Measurements from ENCODE around the gene TEDC1.

Gene TEDC1

GRCh38 chr14:105497671-105498429 lies 6.8 kb downstream of the TEDC1 start:
- no peak for DNase-seq

DNA sequence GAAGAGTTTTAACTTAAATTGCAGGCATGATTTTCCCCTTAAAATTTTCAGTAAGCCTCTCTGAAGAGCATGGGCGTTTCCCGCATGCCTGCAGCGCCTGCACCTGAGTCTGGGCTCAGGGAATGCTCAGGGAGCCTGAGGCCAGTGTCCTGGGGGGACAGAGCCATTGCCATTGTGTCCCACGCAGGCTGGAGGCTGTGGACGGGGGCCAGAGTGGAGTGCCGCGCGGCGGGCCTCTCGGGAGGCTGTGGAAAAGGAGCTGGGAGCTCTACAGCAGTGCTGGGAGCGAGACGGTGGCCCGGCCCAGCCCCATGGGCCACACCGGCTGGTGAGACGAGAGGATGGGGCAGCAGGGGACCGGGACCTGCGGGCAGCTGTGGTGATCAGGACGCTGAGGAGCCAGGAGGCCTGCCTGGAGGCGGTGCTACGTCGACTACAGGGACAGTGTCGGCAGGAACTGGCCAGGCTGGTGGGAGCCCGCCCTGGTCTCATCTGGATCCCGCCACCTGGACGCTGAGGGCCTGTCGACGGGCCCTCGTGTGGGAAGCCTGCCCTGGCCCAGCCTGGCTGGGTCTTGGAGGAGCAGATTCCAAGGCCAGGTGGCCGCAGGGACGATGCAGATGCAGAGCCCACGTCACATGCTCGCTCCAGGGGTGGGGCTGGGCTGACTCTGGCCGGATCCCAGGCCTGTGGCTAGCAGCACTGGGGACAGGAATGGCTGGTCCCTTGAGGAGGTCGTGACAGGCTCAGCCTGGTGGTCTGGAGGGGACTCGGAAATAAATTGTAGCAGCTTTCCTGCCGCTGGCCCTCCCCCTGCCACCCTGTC lies 7.6 kb downstream of the TEDC1 start:
- no peak for DNase-seq

GRCh38 chr14:105499256-105500035 lies 8.4 kb downstream of the TEDC1 start:
- no peak for DNase-seq

GRCh38 chr14:105500036-105500725 lies 9.1 kb downstream of the TEDC1 start:
- DNase-seq, result no peak

DNA sequence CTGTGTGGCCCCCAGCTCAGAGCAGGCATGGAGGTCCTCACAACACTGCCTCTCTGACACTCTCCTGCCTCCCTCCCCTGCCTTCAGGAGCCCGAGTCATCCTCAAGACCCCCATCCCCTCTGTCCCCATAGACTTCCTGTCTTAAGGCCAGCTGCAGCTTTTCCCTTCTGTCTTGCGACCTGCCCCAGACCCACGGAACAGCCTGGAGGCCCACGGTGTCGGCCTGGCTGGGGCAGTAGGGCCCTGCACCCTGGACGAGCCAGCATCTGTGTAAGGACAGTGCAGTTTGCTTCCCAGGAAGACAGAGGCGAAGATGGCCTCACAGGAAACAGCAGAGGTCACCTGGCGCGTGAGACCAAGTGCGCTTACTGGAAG lies 9.7 kb downstream of the TEDC1 start:
- DNase-seq, result no peak

DNA sequence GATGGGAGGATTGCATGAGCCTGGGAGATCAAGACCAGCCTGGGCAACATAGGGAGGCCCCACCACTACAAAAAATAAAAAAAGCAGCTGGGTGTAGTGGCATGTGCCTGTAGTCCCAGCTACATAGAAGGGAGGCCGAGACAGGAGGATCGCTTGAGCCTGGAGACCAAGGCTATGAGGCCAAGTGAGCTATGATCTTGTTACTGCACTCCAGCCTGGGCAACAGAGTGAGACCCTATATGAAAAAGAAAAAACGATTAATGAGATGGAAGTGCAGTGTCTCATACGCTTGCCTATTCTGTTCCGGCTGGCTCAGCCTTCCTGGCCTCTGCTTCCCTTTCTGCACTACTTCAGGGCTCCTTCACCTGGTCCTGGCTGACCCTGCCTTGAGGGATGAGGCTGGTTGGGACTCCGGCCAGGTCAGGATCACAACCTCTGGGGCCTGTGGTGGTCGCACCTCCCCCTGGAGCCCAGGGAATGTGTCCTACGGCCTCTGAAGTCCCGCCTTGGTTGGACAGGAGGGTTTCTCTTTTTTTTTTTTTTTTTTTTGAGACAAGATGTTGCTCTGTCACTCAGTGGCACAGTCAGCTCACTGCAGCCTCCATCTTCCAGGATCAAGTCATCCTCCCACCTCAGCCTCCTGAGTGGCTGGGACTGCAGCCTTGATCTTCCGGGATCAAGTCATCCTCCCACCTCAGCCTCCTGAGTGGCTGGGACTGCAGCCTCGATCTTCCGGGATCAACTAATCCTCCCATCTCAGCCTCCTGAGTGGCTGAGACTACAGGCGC lies 10.7 kb downstream of the TEDC1 start:
- no peak for DNase-seq

- DNase-seq, result no peak
These were observed 11.6 kb downstream of the TEDC1 start for GRCh38 chr14:105502446-105503295.

GRCh38 chr14:105503296-105503640 lies 12.2 kb downstream of the TEDC1 start:
- no peak for DNase-seq

GRCh38 chr14:105503935-105504692 lies 13.1 kb downstream of the TEDC1 start:
- DNase-seq, result no peak

- no peak for DNase-seq
These were observed 14.1 kb downstream of the TEDC1 start for GRCh38 chr14:105505101-105505500.

DNA sequence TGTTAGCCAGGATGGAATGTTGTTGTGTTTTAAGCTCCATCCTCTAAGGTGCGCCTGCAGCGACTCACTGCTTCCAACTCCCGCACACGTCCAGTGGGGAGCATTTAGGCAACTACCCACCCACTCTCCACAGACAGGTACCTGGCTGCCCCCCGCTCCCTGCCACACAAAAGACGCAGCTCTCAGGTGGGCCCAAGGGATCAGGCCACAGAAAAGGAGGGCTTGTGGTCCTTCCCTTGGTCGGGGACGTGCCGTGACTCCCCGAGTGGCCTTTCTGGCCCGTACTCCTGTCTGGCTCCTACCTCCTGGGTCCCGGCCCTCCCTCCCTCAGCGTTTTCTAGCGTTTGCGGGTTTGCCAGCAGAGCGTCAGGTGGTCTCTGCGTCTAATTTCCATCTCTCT lies 16.2 kb downstream of the TEDC1 start:
- no peak for DNase-seq

GRCh38 chr14:105508069-105508468 lies 17.0 kb downstream of the TEDC1 start:
- DNase-seq, result no peak

GRCh38 chr14:105508601-105509000 lies 17.6 kb downstream of the TEDC1 start:
- DNase-seq, result no peak

GRCh38 chr14:105517096-105517495 lies 26.1 kb downstream of the TEDC1 start:
- no peak for DNase-seq

DNA sequence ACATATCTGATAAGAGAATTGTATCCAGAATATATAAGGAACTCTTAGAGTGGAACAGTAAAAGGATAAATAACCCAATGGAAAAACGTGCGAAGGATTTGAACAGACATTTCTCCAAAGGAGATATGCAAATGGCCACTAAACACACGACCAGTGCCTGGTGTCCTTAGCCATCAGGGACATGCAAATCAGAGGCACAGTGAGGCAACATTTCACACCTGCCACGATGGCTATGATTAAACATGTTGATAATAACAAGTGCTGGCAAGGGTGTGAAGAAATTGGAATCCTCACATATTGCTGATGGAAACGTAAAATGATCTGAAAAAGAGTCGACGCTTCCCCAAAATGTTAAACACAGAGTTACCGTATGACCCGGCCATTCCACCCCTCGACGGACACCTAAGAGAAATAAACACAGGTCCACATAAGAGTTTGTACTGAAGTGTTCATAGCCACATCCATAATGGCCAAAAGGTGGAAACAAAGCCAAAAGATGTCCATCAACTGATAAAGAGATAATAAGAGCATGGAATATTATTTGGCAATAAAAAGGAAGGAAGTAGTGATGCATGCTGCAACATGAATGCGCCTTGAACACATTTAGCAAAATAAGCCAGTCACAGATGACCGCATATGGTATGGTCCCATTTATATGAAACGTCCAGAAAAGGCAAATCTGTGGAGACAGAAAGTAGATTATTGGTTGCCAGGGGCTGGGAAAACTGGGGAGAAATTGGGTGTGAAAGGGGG lies 29.1 kb downstream of the TEDC1 start:
- DNase-seq, result no peak

GRCh38 chr14:105525326-105525725 lies 34.3 kb downstream of the TEDC1 start:
- no peak for DNase-seq

DNA sequence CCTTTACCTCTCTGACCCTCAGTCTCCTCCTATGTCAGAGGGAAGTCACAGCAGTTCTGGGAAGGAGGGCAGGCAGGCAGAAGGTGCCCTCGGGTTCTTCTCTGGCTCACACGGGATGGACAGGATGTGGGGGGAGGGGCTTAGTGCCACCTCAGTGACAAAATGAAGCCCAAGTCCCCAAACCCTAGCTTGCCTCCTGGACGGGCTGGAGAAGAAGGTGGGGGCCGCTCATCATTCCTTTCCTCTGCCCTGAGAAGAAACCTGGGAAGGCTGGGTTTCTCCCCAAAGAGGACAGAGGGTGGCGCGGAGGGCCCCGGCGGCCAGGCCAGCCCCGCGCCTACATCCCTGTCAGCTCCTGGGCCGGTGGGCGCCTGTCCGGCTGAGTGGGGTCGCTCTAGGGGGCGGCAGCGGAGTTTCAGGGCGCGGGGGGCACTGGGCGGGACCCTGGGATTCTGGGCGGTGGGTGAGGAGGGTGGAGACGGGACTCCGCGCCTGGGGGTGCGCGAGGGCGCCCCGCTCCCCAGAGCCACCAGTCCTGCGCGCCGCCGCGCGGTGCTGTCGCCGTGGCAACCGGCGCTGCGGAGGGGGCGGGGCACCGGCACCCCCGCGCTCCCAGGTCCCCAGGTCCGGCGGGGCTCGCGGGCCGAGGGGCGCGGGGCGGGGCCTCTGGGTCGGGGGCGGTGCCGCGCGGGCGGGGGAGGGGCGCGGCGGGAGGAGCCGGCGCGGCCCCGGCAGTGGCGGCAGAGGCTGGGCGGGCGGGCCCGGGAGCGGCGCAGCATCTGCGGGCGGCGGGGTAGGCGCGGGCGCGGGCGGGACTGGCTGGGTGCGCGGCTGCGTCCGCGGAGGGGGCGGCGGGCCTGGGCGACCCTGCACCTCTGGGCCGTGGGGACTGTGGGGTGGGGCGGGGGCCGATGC lies 35.1 kb downstream of the TEDC1 start, which contains the start of gene TMEM121:
Gene TMEM121 (plus strand): TSS at position 723 of the 915 bp plus-strand sequence. CDS start 2,252 bp downstream, outside the sequence.
- peak; percentile 37 for DNase-seq

DNA sequence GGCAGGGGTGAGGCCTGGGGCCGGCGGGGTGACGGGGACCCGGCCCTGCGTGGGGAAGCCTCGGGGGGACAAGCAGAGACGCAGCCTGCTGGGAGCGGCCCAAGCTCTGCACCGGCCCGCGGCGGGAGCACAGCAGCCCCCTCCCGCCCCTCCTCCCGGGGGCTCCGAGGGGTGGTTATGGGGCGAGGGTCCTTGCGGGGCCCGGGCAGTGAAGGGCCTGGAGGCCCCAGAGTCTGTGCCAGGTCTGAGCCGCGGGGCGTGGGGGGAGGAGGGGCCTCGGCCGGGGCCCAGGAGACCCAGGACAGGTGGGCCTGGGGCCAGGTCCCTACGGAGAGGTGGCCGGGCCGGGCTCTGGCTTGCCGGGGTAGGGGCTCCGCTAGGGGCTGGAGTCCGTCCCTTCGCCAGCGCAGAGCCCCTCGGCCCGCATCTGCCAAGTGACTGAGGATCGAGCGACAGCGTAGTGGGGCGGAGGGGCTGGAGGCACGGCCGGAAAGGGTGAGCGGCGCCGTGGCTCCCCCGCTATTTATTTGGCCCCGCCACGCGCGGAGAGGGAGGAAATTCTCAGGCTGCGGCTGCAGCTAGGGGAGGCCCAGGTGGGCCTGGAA lies 35.8 kb downstream of the TEDC1 start:
- no peak for DNase-seq
